GM06990 (cell line): ENCODE measurements around the gene RAB11FIP3.
"Not testable (repeated sequence)": the region's sequence is repeated elsewhere in the genome, so short reads cannot be mapped to it uniquely, and the experiment has no call there.

Experiments used
- DNase-seq: peaks from one replicate; pipeline ENCODE4 v3.0.0-alpha.2; 2011; ENCODE audit not compliant: insufficient read length; ENCODE audit errors: extremely low read depth
- H3K27me3 ChIP-seq: replicated peaks from 2 replicates; pipeline ENCODE4 v1.6.0; 2011; ENCODE audit warnings: low read length; ENCODE audit not compliant: control insufficient read depth, insufficient read depth
- H3K36me3 ChIP-seq: 2 replicates; pipeline ENCODE4 v1.5.1; 2011; ENCODE audit warnings: low read length; ENCODE audit not compliant: control insufficient read depth, insufficient read depth
- H3K4me3 ChIP-seq: replicated peaks from 2 replicates; pipeline ENCODE4 v1.5.1; 2011; ENCODE audit warnings: low read depth, mild to moderate bottlenecking, control low read depth, low read length
- CTCF ChIP-seq: IDR thresholded peaks from 2 replicates; pipeline ENCODE4 v1.5.1; 2011; ENCODE audit warnings: low read length, control low read depth, mild to moderate bottlenecking, inconsistent platforms; ENCODE audit not compliant: insufficient read depth, poor library complexity, severe bottlenecking

The RAB11FIP3 gene

GRCh38 chr16:414395-415169, 10.9 kb upstream of the RAB11FIP3 start:
- H3K36me3 ChIP-seq: peaks cover 3% of the 10 kb centered on the region; the same call in 1 of the 2 replicates
- H3K4me3 ChIP-seq: no peak overlapping the region
- TF ChIP-seq CTCF: no peak
- H3K27me3 ChIP-seq: no peaks in the 10 kb centered on the region
- no peak for DNase-seq

GRCh38 chr16:415170-415498, 10.3 kb upstream of the RAB11FIP3 start:
- not testable (repeated sequence) for H3K4me3 ChIP-seq, H3K27me3 ChIP-seq, H3K36me3 ChIP-seq, DNase-seq

GRCh38 chr16:422179-422578, 3.3 kb upstream of the RAB11FIP3 start:
- H3K36me3 ChIP-seq, DNase-seq, H3K27me3 ChIP-seq, H3K4me3 ChIP-seq: not testable (repeated sequence)

- no peak for DNase-seq
- TF ChIP-seq CTCF: no peak
- no peaks in the 10 kb centered on the region for H3K27me3 ChIP-seq
- no peak overlapping the region for H3K4me3 ChIP-seq
- no peaks in the 10 kb centered on the region for H3K36me3 ChIP-seq
Observed at GRCh38 chr16:424033-424622, 1.3 kb upstream of the RAB11FIP3 start.

GRCh38 chr16:424623-425081, 797 bp upstream of the RAB11FIP3 start:
- no peaks in the 10 kb centered on the region for H3K36me3 ChIP-seq
- no peak for DNase-seq
- no peaks in the 10 kb centered on the region for H3K27me3 ChIP-seq
- TF ChIP-seq CTCF: no peak
- peak overlapping the region; percentile 80 for H3K4me3 ChIP-seq

GRCh38 chr16:425740-426114, 278 bp downstream of the RAB11FIP3 start:
- DNase-seq: no peak
- TF ChIP-seq CTCF: no peak
- Histone ChIP-seq H3K27me3 (no peaks in the 10 kb centered on the region), H3K4me3 (peak overlapping the region; percentile 80), H3K36me3 (no peaks in the 10 kb centered on the region)
